Naive thymus-derived CD4-positive, alpha-beta T cell (primary cell): ENCODE measurements around the gene SLC16A2. TPM values are rescaled to one million over a fixed set of nuclear protein-coding genes. Genes with fewer than 3 reads are reported as not detected.
A peak's percentile ranks its signal among the peaks of the same experiment; 100 is the strongest.

Experiments
- ATAC-seq: fragments of 150-1000 bp; cut with Tn5 transposase; 2 replicates; pipeline ENCODE4 v1.10.0; 2021; ENCODE audit warnings: mild to moderate bottlenecking, moderate library complexity
- CTCF ChIA-PET: fragments of 350-600 bp; sonication (Branson Sonifier 250); formaldehyde crosslinking; loops from one replicate; lab custom pipeline; 2021; ENCODE audit warnings: antibody characterized with exemption; lab: Charles Lee
- POLR2A ChIA-PET: fragments of 350-600 bp; sonication (Branson Sonifier 250); formaldehyde crosslinking; loops from one replicate; lab custom pipeline; 2021; ENCODE audit warnings: antibody characterized with exemption, inconsistent platforms; lab: Charles Lee
- DNase-seq, 9 donors: peaks; one replicate each; pipeline versions ENCODE4 v3.0.0 to v3.0.0-alpha.2; 2020 to 2022; ENCODE audit warnings: mixed read lengths in 1 of 9
- H3K27ac ChIP-seq: one replicate; pipeline ENCODE4 v1.7.0; 2013; ENCODE audit warnings: mild to moderate bottlenecking, low read depth, low read length, moderate library complexity
- H3K27me3 ChIP-seq, 2 donors: one replicate each; pipeline ENCODE4 v1.7.0; 2013; ENCODE audit warnings: low read length in 2 of 2, mild to moderate bottlenecking in 2 of 2, moderate library complexity in 2 of 2; ENCODE audit not compliant: control insufficient read depth in 2 of 2, insufficient read depth in 2 of 2
- H3K36me3 ChIP-seq, 3 experiments: 1 replicate in 2 of 3; 2 replicates in 1 of 3; pipeline ENCODE4 v1.7.0; 2013; ENCODE audit warnings: low read length in 3 of 3, mild to moderate bottlenecking in 3 of 3, moderate library complexity in 1 of 3; ENCODE audit not compliant: insufficient read depth in 3 of 3, control insufficient read depth in 2 of 3
- H3K4me1 ChIP-seq, 2 donors: one replicate each; pipeline ENCODE4 v1.7.0; 2013; ENCODE audit warnings: low read length in 2 of 2, mild to moderate bottlenecking in 2 of 2, moderate library complexity in 1 of 2; ENCODE audit not compliant: control insufficient read depth in 2 of 2, insufficient read depth in 2 of 2
- H3K4me3 ChIP-seq: 2 replicates; pipeline ENCODE4 v1.7.0; 2013; ENCODE audit warnings: mild to moderate bottlenecking, low read length
- H3K9me3 ChIP-seq, 3 experiments: 1 replicate in 2 of 3; 2 replicates in 1 of 3; pipeline ENCODE4 v1.7.0; 2013; ENCODE audit warnings: low read length in 3 of 3; ENCODE audit not compliant: control insufficient read depth in 2 of 3
- H3K27ac Mint-ChIP-seq, 9 donors: one replicate each; pipeline ENCODE4 v1.8.0; 2020 to 2022; ENCODE audit warnings: mixed read lengths in 9 of 9, mild to moderate bottlenecking in 8 of 9, moderate library complexity in 5 of 9, inconsistent platforms in 2 of 9
- H3K27me3 Mint-ChIP-seq, 5 donors: one replicate each; pipeline ENCODE4 v1.8.0; 2021 to 2022; ENCODE audit warnings: mixed read lengths in 5 of 5, mild to moderate bottlenecking in 1 of 5
- H3K36me3 Mint-ChIP-seq, 5 donors: one replicate each; pipeline ENCODE4 v1.8.0; 2020 to 2022; ENCODE audit warnings: mixed read lengths in 5 of 5, mild to moderate bottlenecking in 3 of 5, inconsistent platforms in 1 of 5
- H3K4me1 Mint-ChIP-seq, 7 donors: one replicate each; pipeline ENCODE4 v1.8.0; 2020 to 2022; ENCODE audit warnings: mixed read lengths in 7 of 7, mild to moderate bottlenecking in 3 of 7, inconsistent platforms in 1 of 7
- H3K4me3 Mint-ChIP-seq, 10 donors: one replicate each; pipeline ENCODE4 v1.8.0; 2020 to 2022; ENCODE audit warnings: mild to moderate bottlenecking in 10 of 10, mixed read lengths in 10 of 10, moderate library complexity in 6 of 10, inconsistent platforms in 2 of 10
- H3K9me3 Mint-ChIP-seq, 11 donors: one replicate each; pipeline ENCODE4 v1.8.0; 2020 to 2022; ENCODE audit warnings: mixed read lengths in 11 of 11, mild to moderate bottlenecking in 4 of 11, inconsistent platforms in 1 of 11, moderate library complexity in 1 of 11
- intact Hi-C, 2 donors: fragments of 100-400 bp; cut with micrococcal nuclease; formaldehyde crosslinking; loops; one replicate each; pipeline ENCODE4 v1.15.1; 2023
- polyA plus RNA-seq, 2 donors: library from polyadenylated mRNA; unstranded; fragments of 300-500 nt; fragmentation: Illumina TruSeq; gene quantifications; one replicate each; pipeline ENCODE4 v1.2.3, GENCODE V29; 2021
- total RNA-seq, 6 experiments: library from RNA in 5 of 6; stranded (reverse) in 5 of 6; gene quantifications; 1 replicate in 5 of 6; 2 replicates in 1 of 6; pipeline ENCODE4 v1.2.3 and lab custom pipeline; 2021 to 2026

The SLC16A2 gene
- total and polyA plus RNA-seq, 7 experiments from 2014 or later: 0.24 to 0.38 (median 0.38) TPM; not detected in 2

- POLR2A ChIA-PET: no interaction called here
- Mint-ChIP-seq H3K9me3 (no peaks in the 10 kb centered on the region), H3K36me3 (no peaks in the 10 kb centered on the region), H3K4me1 (no peaks in the 10 kb centered on the region), H3K27ac (no peak overlapping the region), H3K27me3 (peaks cover 0 to 17% (median 7%) of the 10 kb centered on the region in 5 donors), H3K4me3 (no peak overlapping the region)
- H3K27ac ChIP-seq: no peak overlapping the region
- CTCF ChIA-PET: no interaction called here
- H3K9me3 ChIP-seq: no peaks in the 10 kb centered on the region
- no peaks in the 10 kb centered on the region for H3K36me3 ChIP-seq
- no peaks in the 10 kb centered on the region for H3K27me3 ChIP-seq
- no peak for DNase-seq
- H3K4me3 ChIP-seq: no peak overlapping the region
- intact Hi-C loops: no loop called here
- no peaks in the 10 kb centered on the region for H3K4me1 ChIP-seq
- no peak for ATAC-seq
Measured at GRCh38 chrX:74395556-74395955, 25.7 kb upstream of the SLC16A2 start.

- H3K9me3 ChIP-seq: no peaks in the 10 kb centered on the region
- H3K27ac ChIP-seq: no peak overlapping the region
- no peaks in the 10 kb centered on the region for H3K27me3 ChIP-seq
- ATAC-seq (no peak), DNase-seq (no peak)
- no peaks in the 10 kb centered on the region for H3K4me1 Mint-ChIP-seq
- no peak overlapping the region for H3K4me3 ChIP-seq
- CTCF ChIA-PET: no interaction called here
- no peak overlapping the region for H3K4me3 Mint-ChIP-seq
- no peaks in the 10 kb centered on the region for H3K36me3 Mint-ChIP-seq
- intact Hi-C loops: no loop called here
- H3K27ac Mint-ChIP-seq: no peak overlapping the region
- no peaks in the 10 kb centered on the region for H3K36me3 ChIP-seq
- POLR2A ChIA-PET: no interaction called here
- H3K9me3 Mint-ChIP-seq: peaks cover 0 to 4% (median 0%) of the 10 kb centered on the region in 11 donors
- no peaks in the 10 kb centered on the region for H3K4me1 ChIP-seq
- H3K27me3 Mint-ChIP-seq: peaks cover 0 to 3% (median 0%) of the 10 kb centered on the region in 5 donors
Measured at GRCh38 chrX:74405973-74406489, 15.3 kb upstream of the SLC16A2 start.

- Mint-ChIP-seq H3K4me1 (no peaks in the 10 kb centered on the region), H3K4me3 (no peak overlapping the region), H3K27me3 (no peaks in the 10 kb centered on the region), H3K27ac (no peak overlapping the region), H3K9me3 (peaks cover 0 to 4% (median 0%) of the 10 kb centered on the region in 11 donors), H3K36me3 (no peaks in the 10 kb centered on the region)
- DNase-seq: no peak
- no peaks in the 10 kb centered on the region for H3K9me3 ChIP-seq
- intact Hi-C loops: no loop called here
- ChIA-PET POLR2A (no interaction called here), CTCF (no interaction called here)
- no peaks in the 10 kb centered on the region for H3K36me3 ChIP-seq
- H3K4me1 ChIP-seq: no peaks in the 10 kb centered on the region
- ATAC-seq: no peak
- no peak overlapping the region for H3K27ac ChIP-seq
- H3K4me3 ChIP-seq: no peak overlapping the region
- H3K27me3 ChIP-seq: no peaks in the 10 kb centered on the region
Measured at GRCh38 chrX:74408304-74408703, 13.0 kb upstream of the SLC16A2 start.

GRCh38 chrX:74419864-74420195 is 1.5 kb upstream of the SLC16A2 start:
- Histone ChIP-seq H3K4me3 (peak overlapping the region; percentile 41), H3K4me1 (peaks cover 3% of the 10 kb centered on the region in 2 donors), H3K36me3 (no peaks in the 10 kb centered on the region), H3K27ac (no peak overlapping the region), H3K9me3 (no peaks in the 10 kb centered on the region), H3K27me3 (no peaks in the 10 kb centered on the region)
- POLR2A ChIA-PET: no interaction called here
- Mint-ChIP-seq H3K4me3 (peak overlapping the region; percentile 44 to 91 (median 86)), H3K36me3 (no peaks in the 10 kb centered on the region), H3K9me3 (no peaks in the 10 kb centered on the region), H3K27ac (peak overlapping the region in 3 of 9 donors; percentile 42 to 72 (median 51)), H3K27me3 (peaks cover 0 to 59% (median 21%) of the 10 kb centered on the region in 5 donors), H3K4me1 (peaks cover 0 to 14% (median 9%) of the 10 kb centered on the region in 7 donors)
- intact Hi-C loops: loop anchor here in 1 of 2 donors (5.0 to 10.0 kb wide), 3 partner anchors 115 to 192 kb away; partner anchors contain the start of gene RLIM
- DNase-seq (peak in 3 of 9 donors; percentile 0 to 15 (median 10)), ATAC-seq (peak; percentile 13)
- CTCF ChIA-PET: interaction anchor here (1.1 kb wide), 1 partner anchor 37 kb away, joined by 4 read pairs; no protein-coding TSS in a partner anchor

DNA sequence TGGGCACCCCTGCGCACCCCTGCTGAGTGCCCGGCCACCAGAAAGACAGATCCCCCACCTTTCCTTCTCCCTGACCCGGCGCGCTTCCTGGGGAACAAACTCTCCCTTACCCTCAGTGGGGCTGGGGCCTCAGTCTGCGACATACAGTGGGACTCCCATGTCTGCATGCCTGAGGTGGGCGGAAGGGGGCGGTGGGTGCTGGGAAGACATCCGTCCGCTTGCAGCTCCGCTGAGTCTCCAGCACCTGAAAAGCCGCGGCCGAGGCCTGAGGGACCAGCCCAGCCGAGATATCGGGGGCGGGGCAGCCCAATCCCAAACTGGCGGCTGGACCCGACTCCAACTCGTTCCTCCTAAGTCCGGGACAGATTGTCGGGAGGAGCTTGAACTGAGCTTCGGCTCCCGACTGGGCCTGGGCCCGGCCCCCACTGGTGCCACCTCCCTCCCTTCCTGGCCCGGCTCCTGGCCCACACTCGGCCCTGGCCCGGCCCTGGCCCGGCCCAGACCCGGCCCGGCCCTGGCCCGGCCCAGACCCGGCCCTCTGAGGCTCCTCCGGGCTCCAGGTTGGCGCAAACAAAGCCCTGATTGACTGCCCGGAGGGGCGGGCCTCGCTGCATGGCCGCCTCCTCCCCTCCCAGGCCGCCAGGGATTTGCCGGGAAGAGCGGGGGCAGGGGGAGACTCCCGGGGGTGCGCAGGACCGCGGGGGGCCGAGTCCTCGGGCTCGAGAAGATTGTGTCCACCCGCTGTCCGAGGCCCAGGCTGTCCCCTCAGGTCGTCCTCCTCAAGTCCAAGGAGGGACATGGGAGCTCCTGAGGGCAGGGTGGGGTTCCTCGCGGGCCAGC is 877 bp upstream of the SLC16A2 start:
- intact Hi-C loops: loop anchor here in 1 of 2 donors (5.0 to 10.0 kb wide), 3 partner anchors 114 to 192 kb away; partner anchors contain the start of gene RLIM
- Histone ChIP-seq H3K27me3 (no peaks in the 10 kb centered on the region), H3K27ac (no peak overlapping the region), H3K4me3 (peak overlapping the region; percentile 41), H3K4me1 (peaks cover 3% of the 10 kb centered on the region in 2 donors), H3K9me3 (no peaks in the 10 kb centered on the region), H3K36me3 (no peaks in the 10 kb centered on the region)
- no peaks in the 10 kb centered on the region for H3K9me3 Mint-ChIP-seq
- ChIA-PET CTCF (interaction anchor here (0.6 to 1.1 kb wide), 2 partner anchors 38 to 880 kb away, joined by 4 read pairs; no protein-coding TSS in a partner anchor), POLR2A (no interaction called here)
- no peaks in the 10 kb centered on the region for H3K36me3 Mint-ChIP-seq
- H3K4me1 Mint-ChIP-seq: peaks cover 0 to 14% (median 9%) of the 10 kb centered on the region in 7 donors
- peak overlapping the region; percentile 81 to 91 (median 86) for H3K4me3 Mint-ChIP-seq
- peaks cover 0 to 59% (median 21%) of the 10 kb centered on the region in 5 donors for H3K27me3 Mint-ChIP-seq
- DNase-seq (peak in 5 of 9 donors; percentile 4 to 28 (median 19)), ATAC-seq (peak; percentile 31)
- H3K27ac Mint-ChIP-seq: peak overlapping the region in 3 of 9 donors; percentile 42 to 72 (median 51)

GRCh38 chrX:74421740-74422352 is 553 bp downstream of the SLC16A2 start:
- DNase-seq (peak in 1 of 9 donors; percentile 2), ATAC-seq (peak; percentile 7)
- H3K9me3 ChIP-seq: no peaks in the 10 kb centered on the region
- no peaks in the 10 kb centered on the region for H3K36me3 ChIP-seq
- H3K4me3 Mint-ChIP-seq: peak overlapping the region; percentile 51 to 91 (median 80)
- ChIA-PET CTCF (no interaction called here), POLR2A (no interaction called here)
- H3K4me1 ChIP-seq: peaks cover 3% of the 10 kb centered on the region in 2 donors
- H3K9me3 Mint-ChIP-seq: no peaks in the 10 kb centered on the region
- H3K27ac Mint-ChIP-seq: no peak overlapping the region
- no peaks in the 10 kb centered on the region for H3K36me3 Mint-ChIP-seq
- peak overlapping the region; percentile 27 for H3K4me3 ChIP-seq
- no peak overlapping the region for H3K27ac ChIP-seq
- peaks cover 0 to 55% (median 16%) of the 10 kb centered on the region in 5 donors for H3K27me3 Mint-ChIP-seq
- H3K27me3 ChIP-seq: no peaks in the 10 kb centered on the region
- intact Hi-C loops: loop anchor here in 1 of 2 donors (5.0 to 10.0 kb wide), 3 partner anchors 113 to 190 kb away; partner anchors contain the start of gene RLIM
- peaks cover 0 to 14% (median 9%) of the 10 kb centered on the region in 7 donors for H3K4me1 Mint-ChIP-seq
